ENCODE results near the gene FEM1A.
"Not testable (repeated sequence)": the region's sequence is repeated elsewhere in the genome, so short reads cannot be mapped to it uniquely, and the experiment has no call there.

The FEM1A gene, protein sequence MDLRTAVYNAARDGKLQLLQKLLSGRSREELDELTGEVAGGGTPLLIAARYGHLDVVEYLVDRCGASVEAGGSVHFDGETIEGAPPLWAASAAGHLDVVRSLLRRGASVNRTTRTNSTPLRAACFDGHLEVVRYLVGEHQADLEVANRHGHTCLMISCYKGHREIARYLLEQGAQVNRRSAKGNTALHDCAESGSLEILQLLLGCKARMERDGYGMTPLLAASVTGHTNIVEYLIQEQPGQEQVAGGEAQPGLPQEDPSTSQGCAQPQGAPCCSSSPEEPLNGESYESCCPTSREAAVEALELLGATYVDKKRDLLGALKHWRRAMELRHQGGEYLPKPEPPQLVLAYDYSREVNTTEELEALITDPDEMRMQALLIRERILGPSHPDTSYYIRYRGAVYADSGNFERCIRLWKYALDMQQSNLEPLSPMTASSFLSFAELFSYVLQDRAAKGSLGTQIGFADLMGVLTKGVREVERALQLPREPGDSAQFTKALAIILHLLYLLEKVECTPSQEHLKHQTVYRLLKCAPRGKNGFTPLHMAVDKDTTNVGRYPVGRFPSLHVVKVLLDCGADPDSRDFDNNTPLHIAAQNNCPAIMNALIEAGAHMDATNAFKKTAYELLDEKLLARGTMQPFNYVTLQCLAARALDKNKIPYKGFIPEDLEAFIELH

GRCh38 chr19:4791183-4792018 is at the start of gene FEM1A:
FEM1A (plus strand) TSS chr19:4791734; CDS start chr19:4791855, 121 bp downstream.
- Histone ChIP-seq H3K4me3 (ENCODE audit: low read length in 2 of 2) (peak within 1 kb of the TSS; percentile 76 to 84), H3K27me3 (ENCODE audit: control insufficient read depth in 2 of 2, insufficient read depth in 2 of 2, low read length in 2 of 2) (no peaks in the 10 kb centered on the region), H3K4me1 (ENCODE audit: control insufficient read depth in 2 of 2, insufficient read depth in 2 of 2, low read length in 2 of 2) (peaks cover 19% of the 10 kb centered on the region in 2 donors), H3K36me3 (ENCODE audit: control insufficient read depth in 2 of 2, insufficient read depth in 2 of 2, low read length in 2 of 2) (peaks cover 20 to 24% of the 10 kb centered on the region in 2 donors), H3K9me3 (ENCODE audit: control insufficient read depth in 2 of 2, low read length in 2 of 2) (no peaks in the 10 kb centered on the region), H3K27ac (ENCODE audit: low read depth in 2 of 2, low read length in 2 of 2) (peak within 1 kb of the TSS; percentile 85 to 86), H3K9ac (ENCODE audit: low read depth in 1 of 2, low read length in 2 of 2) (peak within 1 kb of the TSS; percentile 72 to 81)

- Histone ChIP-seq H3K4me1 (ENCODE audit: control insufficient read depth in 2 of 2, insufficient read depth in 2 of 2, low read length in 2 of 2) (no peaks in the 10 kb centered on the region), H3K9ac (ENCODE audit: low read depth in 1 of 2, low read length in 2 of 2) (no peak overlapping the region), H3K9me3 (ENCODE audit: control insufficient read depth in 2 of 2, low read length in 2 of 2) (no peaks in the 10 kb centered on the region), H3K27me3 (ENCODE audit: control insufficient read depth in 2 of 2, insufficient read depth in 2 of 2, low read length in 2 of 2) (peaks cover 0 to 6% of the 10 kb centered on the region in 2 donors), H3K4me3 (ENCODE audit: low read length in 2 of 2) (no peak overlapping the region), H3K36me3 (ENCODE audit: control insufficient read depth in 2 of 2, insufficient read depth in 2 of 2, low read length in 2 of 2) (no peaks in the 10 kb centered on the region), H3K27ac (ENCODE audit: low read depth in 2 of 2, low read length in 2 of 2) (no peak overlapping the region)
Observed at GRCh38 chr19:4742723-4743646, 48.5 kb upstream of the FEM1A start.

GRCh38 chr19:4744451-4745174 is 46.9 kb upstream of the FEM1A start:
- Histone ChIP-seq H3K27ac (ENCODE audit: low read depth in 2 of 2, low read length in 2 of 2) (no peak overlapping the region), H3K4me3 (ENCODE audit: low read length in 2 of 2) (no peak overlapping the region), H3K27me3 (ENCODE audit: control insufficient read depth in 2 of 2, insufficient read depth in 2 of 2, low read length in 2 of 2) (peaks cover 0 to 9% of the 10 kb centered on the region in 2 donors), H3K9me3 (ENCODE audit: control insufficient read depth in 2 of 2, low read length in 2 of 2) (no peaks in the 10 kb centered on the region), H3K9ac (ENCODE audit: low read depth in 1 of 2, low read length in 2 of 2) (no peak overlapping the region), H3K36me3 (ENCODE audit: control insufficient read depth in 2 of 2, insufficient read depth in 2 of 2, low read length in 2 of 2) (no peaks in the 10 kb centered on the region), H3K4me1 (ENCODE audit: control insufficient read depth in 2 of 2, insufficient read depth in 2 of 2, low read length in 2 of 2) (no peaks in the 10 kb centered on the region)

GRCh38 chr19:4745175-4745574 is 46.4 kb upstream of the FEM1A start:
- H3K27me3 ChIP-seq (ENCODE audit: control insufficient read depth in 2 of 2, insufficient read depth in 2 of 2, low read length in 2 of 2); H3K36me3 ChIP-seq (ENCODE audit: control insufficient read depth in 2 of 2, insufficient read depth in 2 of 2, low read length in 2 of 2); H3K4me3 ChIP-seq (ENCODE audit: low read length in 2 of 2); H3K9ac ChIP-seq (ENCODE audit: low read depth in 1 of 2, low read length in 2 of 2); H3K27ac ChIP-seq (ENCODE audit: low read depth in 2 of 2, low read length in 2 of 2); H3K9me3 ChIP-seq (ENCODE audit: control insufficient read depth in 2 of 2, low read length in 2 of 2); H3K4me1 ChIP-seq (ENCODE audit: control insufficient read depth in 2 of 2, insufficient read depth in 2 of 2, low read length in 2 of 2): not testable (repeated sequence)

DNA sequence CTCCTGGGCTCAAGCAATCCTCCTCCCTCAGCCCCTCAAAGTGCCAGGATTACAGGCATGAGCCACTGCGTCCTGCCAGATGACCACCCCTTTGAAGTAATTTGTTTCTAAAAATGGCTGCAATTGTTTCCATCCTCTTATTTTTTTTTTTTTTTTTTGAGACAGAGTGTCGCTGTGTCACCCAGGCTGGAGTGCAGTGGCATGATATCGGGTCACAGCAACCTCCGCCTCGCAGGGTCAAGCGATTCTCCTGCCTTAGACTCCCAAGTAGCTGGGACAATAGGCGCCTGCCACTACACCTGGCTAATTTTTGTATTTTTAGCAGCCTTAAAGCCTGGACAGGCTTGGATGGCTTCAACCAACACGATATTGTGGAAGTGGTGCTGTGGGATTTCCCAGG is 45.5 kb upstream of the FEM1A start:
- Histone ChIP-seq H3K27ac (ENCODE audit: low read depth in 2 of 2, low read length in 2 of 2) (no peak overlapping the region), H3K36me3 (ENCODE audit: control insufficient read depth in 2 of 2, insufficient read depth in 2 of 2, low read length in 2 of 2) (no peaks in the 10 kb centered on the region), H3K9ac (ENCODE audit: low read depth in 1 of 2, low read length in 2 of 2) (no peak overlapping the region), H3K4me3 (ENCODE audit: low read length in 2 of 2) (no peak overlapping the region), H3K4me1 (ENCODE audit: control insufficient read depth in 2 of 2, insufficient read depth in 2 of 2, low read length in 2 of 2) (no peaks in the 10 kb centered on the region), H3K27me3 (ENCODE audit: control insufficient read depth in 2 of 2, insufficient read depth in 2 of 2, low read length in 2 of 2) (peaks cover 0 to 9% of the 10 kb centered on the region in 2 donors), H3K9me3 (ENCODE audit: control insufficient read depth in 2 of 2, low read length in 2 of 2) (no peaks in the 10 kb centered on the region)

GRCh38 chr19:4748185-4748584 is 43.3 kb upstream of the FEM1A start:
- H3K4me1 ChIP-seq (ENCODE audit: control insufficient read depth in 2 of 2, insufficient read depth in 2 of 2, low read length in 2 of 2), result no peaks in the 10 kb centered on the region
- H3K27me3 ChIP-seq (ENCODE audit: control insufficient read depth in 2 of 2, insufficient read depth in 2 of 2, low read length in 2 of 2), result peaks cover 0 to 4% of the 10 kb centered on the region in 2 donors
- no peak overlapping the region for H3K9ac ChIP-seq (ENCODE audit: low read depth in 1 of 2, low read length in 2 of 2)
- H3K9me3 ChIP-seq (ENCODE audit: control insufficient read depth in 2 of 2, low read length in 2 of 2), result no peaks in the 10 kb centered on the region
- no peaks in the 10 kb centered on the region for H3K36me3 ChIP-seq (ENCODE audit: control insufficient read depth in 2 of 2, insufficient read depth in 2 of 2, low read length in 2 of 2)
- H3K4me3 ChIP-seq (ENCODE audit: low read length in 2 of 2), result no peak overlapping the region
- no peak overlapping the region for H3K27ac ChIP-seq (ENCODE audit: low read depth in 2 of 2, low read length in 2 of 2)

- H3K27me3 ChIP-seq (ENCODE audit: control insufficient read depth in 2 of 2, insufficient read depth in 2 of 2, low read length in 2 of 2), result peaks cover 0 to 4% of the 10 kb centered on the region in 2 donors
- no peak overlapping the region for H3K27ac ChIP-seq (ENCODE audit: low read depth in 2 of 2, low read length in 2 of 2)
- H3K4me1 ChIP-seq (ENCODE audit: control insufficient read depth in 2 of 2, insufficient read depth in 2 of 2, low read length in 2 of 2), result no peaks in the 10 kb centered on the region
- no peaks in the 10 kb centered on the region for H3K9me3 ChIP-seq (ENCODE audit: control insufficient read depth in 2 of 2, low read length in 2 of 2)
- H3K9ac ChIP-seq (ENCODE audit: low read depth in 1 of 2, low read length in 2 of 2), result no peak overlapping the region
- no peaks in the 10 kb centered on the region for H3K36me3 ChIP-seq (ENCODE audit: control insufficient read depth in 2 of 2, insufficient read depth in 2 of 2, low read length in 2 of 2)
- H3K4me3 ChIP-seq (ENCODE audit: low read length in 2 of 2), result no peak overlapping the region
Observed at GRCh38 chr19:4748589-4748988, 42.9 kb upstream of the FEM1A start.

GRCh38 chr19:4749870-4750590 is 41.5 kb upstream of the FEM1A start:
- Histone ChIP-seq H3K4me1 (ENCODE audit: control insufficient read depth in 2 of 2, insufficient read depth in 2 of 2, low read length in 2 of 2) (no peaks in the 10 kb centered on the region), H3K27ac (ENCODE audit: low read depth in 2 of 2, low read length in 2 of 2) (no peak overlapping the region), H3K27me3 (ENCODE audit: control insufficient read depth in 2 of 2, insufficient read depth in 2 of 2, low read length in 2 of 2) (peaks cover 0 to 4% of the 10 kb centered on the region in 2 donors), H3K9ac (ENCODE audit: low read depth in 1 of 2, low read length in 2 of 2) (no peak overlapping the region), H3K9me3 (ENCODE audit: control insufficient read depth in 2 of 2, low read length in 2 of 2) (no peaks in the 10 kb centered on the region), H3K4me3 (ENCODE audit: low read length in 2 of 2) (no peak overlapping the region), H3K36me3 (ENCODE audit: control insufficient read depth in 2 of 2, insufficient read depth in 2 of 2, low read length in 2 of 2) (no peaks in the 10 kb centered on the region)

All from mucosa of rectum (tissue), 2 donors.